HG03442 (cell line): ENCODE results near the gene CAND2.

ENCODE experiments used
- ATAC-seq: cut with Tn5 transposase; IDR thresholded peaks from one replicate; pipeline ENCODE4 v1.9.1; 2021; ENCODE audit warnings: mild to moderate bottlenecking, moderate library complexity; ENCODE audit not compliant: unreplicated experiment

Gene CAND2

GRCh38 chr3:12799525-12800440 is 3.3 kb downstream of the CAND2 start:
- ATAC-seq, result no peak

- no peak for ATAC-seq
Measured at GRCh38 chr3:12803371-12803770, 6.9 kb downstream of the CAND2 start.

DNA sequence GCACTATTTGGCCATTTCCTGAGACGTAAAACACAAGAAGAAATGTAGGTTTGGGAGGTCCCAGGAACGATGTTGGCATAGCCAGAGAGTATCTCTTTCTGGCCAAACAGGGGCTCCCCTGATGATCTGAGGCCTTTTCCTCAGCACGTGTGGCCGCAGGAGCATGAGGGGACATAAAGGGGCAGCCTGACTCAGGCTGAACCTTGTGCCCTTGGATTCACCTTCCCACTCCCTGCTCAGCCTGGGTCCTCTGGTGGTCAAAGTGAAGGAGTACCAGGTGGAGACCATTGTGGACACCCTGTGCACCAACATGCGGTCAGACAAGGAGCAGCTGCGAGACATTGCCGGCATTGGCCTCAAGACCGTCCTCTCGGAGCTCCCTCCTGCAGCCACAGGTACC is 10.6 kb downstream of the CAND2 start:
- no peak for ATAC-seq

- no peak for ATAC-seq
Measured at GRCh38 chr3:12807601-12808359, 11.3 kb downstream of the CAND2 start.

- ATAC-seq, result no peak
Measured at GRCh38 chr3:12808587-12808986, 12.1 kb downstream of the CAND2 start.

GRCh38 chr3:12809001-12809400 is 12.5 kb downstream of the CAND2 start:
- ATAC-seq, result no peak

GRCh38 chr3:12809435-12809834 is 13.0 kb downstream of the CAND2 start:
- no peak for ATAC-seq

GRCh38 chr3:12810013-12810780 is 13.7 kb downstream of the CAND2 start:
- ATAC-seq, result peak; percentile 97

- no peak for ATAC-seq
Measured at GRCh38 chr3:12810961-12811360, 14.5 kb downstream of the CAND2 start.

GRCh38 chr3:12812812-12813211 is 16.3 kb downstream of the CAND2 start:
- no peak for ATAC-seq

GRCh38 chr3:12813967-12814366 is 17.5 kb downstream of the CAND2 start:
- no peak for ATAC-seq

DNA sequence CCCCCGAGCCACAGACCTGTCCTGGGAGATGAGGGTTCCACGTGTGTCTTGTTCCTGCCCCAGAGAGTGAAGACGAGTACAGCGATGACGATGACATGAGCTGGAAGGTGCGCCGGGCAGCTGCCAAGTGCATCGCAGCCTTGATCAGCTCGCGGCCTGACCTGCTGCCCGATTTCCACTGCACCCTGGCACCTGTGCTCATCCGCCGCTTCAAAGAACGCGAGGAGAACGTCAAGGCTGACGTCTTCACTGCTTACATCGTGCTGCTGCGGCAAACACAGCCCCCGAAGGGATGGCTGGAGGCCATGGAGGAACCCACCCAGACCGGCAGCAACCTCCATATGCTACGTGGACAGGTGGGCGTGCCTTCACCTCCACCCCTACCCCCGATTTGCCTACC is 18.6 kb downstream of the CAND2 start:
- no peak for ATAC-seq

DNA sequence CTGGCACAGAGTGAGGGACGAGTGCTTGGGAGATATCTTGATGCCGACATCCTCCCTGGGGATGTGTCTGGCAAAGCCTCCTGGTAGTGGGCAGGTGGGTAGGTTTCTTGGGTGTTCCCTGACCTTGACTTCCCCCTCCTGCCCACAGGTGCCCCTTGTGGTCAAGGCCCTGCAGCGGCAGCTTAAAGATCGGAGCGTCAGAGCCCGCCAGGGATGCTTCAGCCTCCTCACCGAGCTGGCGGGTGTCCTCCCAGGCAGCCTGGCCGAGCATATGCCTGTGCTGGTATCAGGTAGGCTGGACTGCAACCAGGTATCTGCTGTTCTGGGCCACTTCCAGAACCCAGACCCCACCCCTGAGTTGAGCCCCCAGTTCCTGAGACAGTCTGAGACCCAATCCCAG is 19.2 kb downstream of the CAND2 start:
- no peak for ATAC-seq

GRCh38 chr3:12816521-12817342 is 20.3 kb downstream of the CAND2 start:
- ATAC-seq, result no peak

DNA sequence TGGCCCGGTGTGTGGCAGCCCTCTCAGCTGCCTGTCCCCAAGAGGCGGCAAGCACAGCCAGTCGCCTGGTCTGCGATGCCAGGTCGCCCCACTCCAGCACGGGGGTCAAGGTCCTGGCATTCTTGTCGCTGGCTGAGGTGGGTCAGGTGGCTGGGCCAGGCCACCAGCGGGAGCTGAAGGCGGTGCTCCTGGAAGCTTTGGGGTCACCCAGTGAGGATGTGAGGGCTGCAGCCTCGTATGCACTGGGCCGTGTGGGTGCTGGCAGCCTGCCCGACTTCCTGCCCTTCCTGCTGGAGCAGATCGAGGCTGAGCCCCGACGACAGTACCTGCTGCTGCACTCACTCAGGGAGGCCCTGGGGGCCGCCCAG is 20.8 kb downstream of the CAND2 start:
- ATAC-seq, result no peak

DNA sequence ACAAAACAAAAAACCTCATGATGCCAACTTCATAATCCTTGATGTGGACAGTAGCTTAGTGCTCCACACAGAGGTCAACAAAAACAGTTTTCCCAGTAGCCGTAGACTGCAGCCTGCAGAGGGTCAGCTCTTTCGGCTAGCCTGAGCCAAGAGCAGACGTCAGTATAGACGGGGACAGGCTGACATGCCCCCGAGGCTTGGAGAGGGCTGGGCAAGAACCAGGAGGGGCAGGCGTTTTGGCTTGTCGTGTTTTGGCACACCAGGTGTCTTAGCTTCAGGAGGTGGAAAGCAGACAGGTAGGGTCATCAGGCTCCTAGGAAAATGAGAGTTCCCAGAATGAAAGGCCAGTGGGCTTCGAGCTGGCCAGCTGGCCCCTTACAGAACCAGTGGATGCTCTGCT is 21.8 kb downstream of the CAND2 start:
- no peak for ATAC-seq

DNA sequence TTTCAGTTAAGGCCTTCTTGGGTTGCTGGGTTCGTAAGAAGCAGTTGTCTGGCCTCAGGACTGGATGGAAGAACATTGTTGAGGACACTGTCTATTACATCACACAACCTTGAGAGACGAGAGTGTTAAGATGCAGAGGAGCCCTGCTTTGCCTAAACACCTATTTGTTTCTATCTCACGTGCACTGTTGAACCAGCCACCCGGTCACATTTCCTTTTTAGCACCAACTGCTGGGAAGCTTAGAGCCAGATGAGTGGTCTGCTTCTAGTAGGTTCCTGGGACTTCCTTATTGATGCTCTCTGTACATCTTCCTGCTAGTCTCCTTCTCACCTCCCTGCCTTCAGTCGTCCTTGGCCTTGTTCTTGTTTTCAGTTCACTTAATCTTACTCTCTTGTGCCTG is 22.3 kb downstream of the CAND2 start:
- ATAC-seq, result no peak

GRCh38 chr3:12822725-12823373 is 26.4 kb downstream of the CAND2 start:
- no peak for ATAC-seq

GRCh38 chr3:12824299-12824698 is 27.8 kb downstream of the CAND2 start:
- no peak for ATAC-seq

DNA sequence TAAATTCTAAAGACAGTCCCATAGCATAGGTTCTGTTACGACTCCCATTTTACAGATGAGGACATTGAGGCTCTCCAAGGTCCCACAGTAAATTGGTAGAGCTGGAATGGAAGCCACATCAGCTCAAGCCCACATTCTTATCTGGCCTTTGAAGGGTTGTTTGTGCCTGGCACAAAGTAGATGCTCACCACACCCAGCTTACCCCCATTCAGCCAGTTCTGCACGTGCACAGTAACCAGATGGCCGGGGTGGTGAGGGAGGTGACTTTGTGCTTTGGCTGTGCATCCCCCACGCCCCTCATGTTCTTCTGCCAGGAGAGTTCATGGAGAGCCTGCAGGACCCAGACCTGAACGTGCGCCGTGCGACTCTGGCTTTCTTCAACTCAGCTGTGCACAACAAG is 28.7 kb downstream of the CAND2 start:
- no peak for ATAC-seq
